HG03095 (cell line): ENCODE measurements around the gene MRGPRD.

Experiments used
- ATAC-seq: cut with Tn5 transposase; IDR thresholded peaks from one replicate; pipeline ENCODE4 v1.9.1; 2021; ENCODE audit warnings: moderate library complexity; ENCODE audit not compliant: unreplicated experiment

The MRGPRD gene, protein sequence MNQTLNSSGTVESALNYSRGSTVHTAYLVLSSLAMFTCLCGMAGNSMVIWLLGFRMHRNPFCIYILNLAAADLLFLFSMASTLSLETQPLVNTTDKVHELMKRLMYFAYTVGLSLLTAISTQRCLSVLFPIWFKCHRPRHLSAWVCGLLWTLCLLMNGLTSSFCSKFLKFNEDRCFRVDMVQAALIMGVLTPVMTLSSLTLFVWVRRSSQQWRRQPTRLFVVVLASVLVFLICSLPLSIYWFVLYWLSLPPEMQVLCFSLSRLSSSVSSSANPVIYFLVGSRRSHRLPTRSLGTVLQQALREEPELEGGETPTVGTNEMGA

DNA sequence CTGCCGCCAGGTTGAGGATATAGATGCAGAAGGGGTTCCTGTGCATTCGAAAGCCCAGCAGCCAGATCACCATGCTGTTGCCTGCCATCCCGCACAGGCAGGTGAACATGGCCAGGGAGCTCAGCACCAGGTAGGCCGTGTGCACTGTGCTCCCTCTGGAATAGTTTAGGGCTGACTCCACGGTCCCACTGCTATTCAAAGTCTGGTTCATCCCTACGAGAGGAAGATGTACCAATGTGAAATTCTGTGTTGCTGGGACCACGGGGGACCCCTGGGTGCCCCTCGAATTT, at the start of gene MRGPRD:
Gene MRGPRD (minus strand): TSS at position 211 of the 290 bp plus-strand sequence. CDS start 0 bp downstream, at position 211.
- ATAC-seq = no peak

DNA sequence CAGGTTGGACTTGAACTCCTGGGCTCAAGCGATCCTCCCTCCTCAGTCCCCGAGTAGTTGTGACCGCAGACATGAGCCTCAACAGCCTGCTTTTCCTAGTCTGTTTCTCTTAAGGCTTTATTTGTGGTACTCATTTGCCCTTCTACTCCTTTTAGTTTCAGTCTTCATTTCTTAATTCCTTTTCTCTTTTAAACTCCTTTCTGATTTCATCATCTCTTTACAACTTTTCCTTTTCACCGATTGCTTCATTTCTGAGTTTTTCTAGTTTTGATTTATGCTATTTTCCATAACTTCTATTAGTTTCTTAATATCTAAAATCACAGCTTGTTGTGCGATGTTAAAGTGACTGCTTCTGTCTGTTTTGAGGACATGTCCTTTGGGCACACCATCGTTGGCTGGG, 49.5 kb upstream of the MRGPRD start:
- ATAC-seq = no peak

DNA sequence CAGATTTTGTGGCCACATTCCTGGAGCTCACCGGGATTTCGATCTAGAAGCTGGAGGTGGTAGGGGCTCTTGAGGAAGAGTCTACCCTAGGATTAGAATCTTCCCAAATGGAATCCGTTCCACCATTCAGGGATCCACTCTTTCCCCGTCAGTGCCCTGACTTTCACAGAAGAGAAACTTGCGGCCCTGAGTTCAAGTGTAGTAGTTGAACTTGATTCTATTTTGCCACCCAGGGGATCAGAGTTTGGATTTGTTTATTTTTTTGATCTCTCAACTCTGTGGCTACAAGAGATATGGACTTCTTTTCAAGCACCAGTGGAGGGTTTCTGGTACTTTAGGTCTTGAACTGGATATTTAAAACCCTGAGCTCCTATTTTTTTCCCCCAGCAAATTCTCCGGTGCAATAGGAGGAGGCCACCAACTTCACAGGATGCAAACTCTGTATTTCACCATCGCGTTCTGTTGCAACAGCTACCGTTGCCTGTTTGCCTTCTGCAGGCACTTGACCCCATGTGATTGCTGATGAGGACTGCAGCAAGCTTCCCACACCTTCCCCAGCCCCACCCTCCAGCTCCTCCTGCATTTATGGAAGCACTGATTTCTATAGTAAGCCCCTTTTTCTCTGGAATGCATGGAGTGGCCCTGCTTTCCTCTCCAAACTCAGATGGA, 47.1 kb upstream of the MRGPRD start:
- ATAC-seq = no peak

DNA sequence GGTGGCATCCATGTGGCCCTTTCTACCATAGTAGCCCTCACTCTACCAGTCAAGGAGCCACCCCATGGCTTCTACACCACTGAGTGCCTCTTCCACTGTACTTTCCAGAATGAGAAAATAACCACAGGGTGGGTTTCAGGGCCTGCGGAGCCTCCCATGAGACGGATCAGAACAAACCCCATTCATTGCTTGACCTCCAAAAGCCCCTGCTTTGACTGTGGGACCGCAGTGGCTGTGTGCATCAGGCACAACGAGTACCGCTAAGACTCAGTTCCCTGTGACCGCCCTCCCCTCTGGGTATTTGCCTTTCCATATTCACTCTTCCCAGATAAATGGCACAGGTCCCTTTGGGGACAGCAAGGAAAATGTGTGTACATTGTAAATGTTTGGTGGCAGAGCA, 43.7 kb upstream of the MRGPRD start:
- ATAC-seq = no peak

DNA sequence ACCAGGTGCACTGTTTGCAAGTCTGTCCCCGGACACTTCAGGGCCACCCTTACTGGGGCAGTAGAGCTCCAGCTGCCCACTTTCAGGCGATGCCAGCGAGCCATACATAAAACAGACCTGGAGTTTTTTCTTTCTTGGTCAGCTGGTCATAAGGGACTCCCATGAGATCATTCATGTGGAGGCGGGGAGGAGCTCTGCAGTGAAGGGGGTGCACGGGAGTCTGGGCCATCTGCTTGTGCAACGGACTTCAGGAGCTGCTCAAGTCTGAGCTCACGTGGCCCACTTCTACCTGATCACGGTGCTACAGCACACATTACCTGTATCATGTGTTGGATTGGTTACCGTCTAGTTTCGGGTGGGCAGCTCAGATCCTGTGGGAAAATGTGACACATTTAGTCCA, 41.5 kb upstream of the MRGPRD start:
- no peak for ATAC-seq

DNA sequence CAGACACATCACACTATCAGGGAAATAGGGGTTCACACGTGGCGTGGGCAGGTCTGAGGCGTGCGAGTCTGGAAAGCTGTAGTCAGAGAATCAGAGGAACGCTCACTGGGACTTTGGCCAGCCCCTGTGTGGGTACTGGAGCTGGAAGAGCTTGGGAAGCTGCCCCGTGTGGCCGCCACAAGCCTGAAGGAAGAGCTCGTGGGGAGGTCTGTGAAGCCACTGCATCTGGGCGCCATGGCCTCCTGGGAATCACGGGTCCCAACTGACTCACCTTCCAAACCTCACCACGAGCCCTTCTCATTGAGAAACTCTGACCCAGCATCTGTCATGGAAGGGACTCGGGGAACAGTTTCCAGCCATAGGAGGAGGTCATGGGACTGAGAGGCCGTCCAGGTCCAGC, 38.1 kb upstream of the MRGPRD start:
- ATAC-seq = no peak

DNA sequence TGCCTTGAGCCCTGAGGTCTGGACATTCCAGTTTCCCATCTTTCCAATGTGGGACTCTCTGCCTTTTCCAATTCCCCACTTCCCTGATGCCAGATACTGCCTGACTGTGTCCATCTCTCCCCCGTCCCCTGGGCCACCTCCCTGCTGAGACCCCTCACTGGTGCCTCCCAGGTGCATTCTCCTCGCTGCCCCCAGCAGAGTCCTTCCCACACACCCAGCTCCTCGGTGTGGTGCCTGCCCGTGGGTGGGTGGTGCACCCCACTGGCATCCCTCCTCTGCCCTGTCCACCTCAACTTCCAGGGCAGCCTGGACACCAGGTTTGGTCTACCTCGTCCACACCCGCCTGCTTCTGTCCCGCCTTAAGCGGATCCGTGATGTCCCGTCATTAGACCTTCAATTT, 37.2 kb upstream of the MRGPRD start:
- ATAC-seq = no peak

DNA sequence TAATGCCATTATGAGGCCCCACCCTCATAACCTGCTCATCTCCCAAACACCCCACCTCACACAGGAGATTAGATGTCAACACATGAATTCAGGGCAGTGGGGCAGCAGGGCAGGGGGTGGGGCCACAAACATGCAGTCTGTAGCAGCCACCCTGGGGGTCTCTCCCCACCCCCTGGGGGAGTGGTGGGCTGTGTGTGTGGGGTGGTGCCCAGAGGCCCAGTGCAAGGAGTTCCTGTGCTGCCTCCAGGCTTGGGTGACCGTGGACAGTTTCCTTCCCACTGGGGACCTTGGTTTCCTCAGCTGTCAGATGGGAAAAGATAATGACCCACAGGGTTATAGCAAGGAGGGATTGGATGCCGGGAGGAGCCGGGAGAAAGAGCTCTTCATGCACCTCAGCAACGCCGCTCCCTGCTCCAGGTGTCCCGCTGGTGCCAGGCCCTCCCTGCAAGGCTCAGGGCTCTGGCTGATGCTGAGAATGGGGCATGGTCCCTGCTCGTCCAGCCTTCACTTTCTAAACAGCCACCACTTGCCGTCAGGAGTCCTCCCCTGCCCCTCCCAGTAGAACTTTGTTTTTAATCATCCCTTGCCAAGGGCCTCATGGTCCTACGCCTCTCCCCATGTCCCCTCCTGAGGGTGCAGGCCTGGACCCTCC, 34.2 kb upstream of the MRGPRD start:
- no peak for ATAC-seq

DNA sequence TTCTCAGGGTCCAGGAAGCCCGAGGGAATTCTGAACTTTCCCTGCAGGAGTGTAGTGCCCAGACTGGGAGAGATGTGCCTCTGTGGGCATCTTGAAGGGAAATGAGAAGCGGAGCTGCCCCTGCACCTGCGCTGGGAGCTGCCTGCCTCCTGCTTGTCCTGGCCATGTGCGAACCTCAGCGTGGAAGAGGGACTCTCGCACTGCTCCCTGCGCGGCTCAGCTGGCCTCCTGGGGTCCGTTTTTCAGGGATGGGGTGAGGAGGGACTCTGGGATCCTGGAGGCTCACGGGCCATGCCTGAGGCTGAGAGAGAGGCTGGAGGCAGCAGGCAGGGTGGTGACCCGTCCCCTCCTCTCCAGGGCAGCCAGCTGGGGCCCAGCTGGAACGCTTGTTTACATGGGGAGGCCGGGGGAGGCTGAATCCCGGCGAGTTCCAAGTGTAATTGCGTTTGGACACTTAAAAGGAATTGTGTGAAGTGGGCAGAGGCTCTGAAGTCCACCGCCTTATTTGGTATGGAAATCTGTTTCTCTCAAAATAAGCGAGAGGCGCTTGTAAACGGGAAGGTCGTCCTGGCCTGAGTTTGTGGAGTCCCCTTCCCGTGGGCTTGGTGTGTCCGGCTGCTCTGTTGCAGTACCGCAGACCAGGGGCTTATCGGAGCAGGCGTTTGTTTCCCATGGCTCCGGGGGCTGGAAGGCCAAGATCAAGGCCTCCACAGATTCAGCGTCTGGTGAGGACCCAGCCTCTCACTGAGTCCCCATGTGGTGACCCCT, 33.5 kb upstream of the MRGPRD start:
- ATAC-seq = no peak

DNA sequence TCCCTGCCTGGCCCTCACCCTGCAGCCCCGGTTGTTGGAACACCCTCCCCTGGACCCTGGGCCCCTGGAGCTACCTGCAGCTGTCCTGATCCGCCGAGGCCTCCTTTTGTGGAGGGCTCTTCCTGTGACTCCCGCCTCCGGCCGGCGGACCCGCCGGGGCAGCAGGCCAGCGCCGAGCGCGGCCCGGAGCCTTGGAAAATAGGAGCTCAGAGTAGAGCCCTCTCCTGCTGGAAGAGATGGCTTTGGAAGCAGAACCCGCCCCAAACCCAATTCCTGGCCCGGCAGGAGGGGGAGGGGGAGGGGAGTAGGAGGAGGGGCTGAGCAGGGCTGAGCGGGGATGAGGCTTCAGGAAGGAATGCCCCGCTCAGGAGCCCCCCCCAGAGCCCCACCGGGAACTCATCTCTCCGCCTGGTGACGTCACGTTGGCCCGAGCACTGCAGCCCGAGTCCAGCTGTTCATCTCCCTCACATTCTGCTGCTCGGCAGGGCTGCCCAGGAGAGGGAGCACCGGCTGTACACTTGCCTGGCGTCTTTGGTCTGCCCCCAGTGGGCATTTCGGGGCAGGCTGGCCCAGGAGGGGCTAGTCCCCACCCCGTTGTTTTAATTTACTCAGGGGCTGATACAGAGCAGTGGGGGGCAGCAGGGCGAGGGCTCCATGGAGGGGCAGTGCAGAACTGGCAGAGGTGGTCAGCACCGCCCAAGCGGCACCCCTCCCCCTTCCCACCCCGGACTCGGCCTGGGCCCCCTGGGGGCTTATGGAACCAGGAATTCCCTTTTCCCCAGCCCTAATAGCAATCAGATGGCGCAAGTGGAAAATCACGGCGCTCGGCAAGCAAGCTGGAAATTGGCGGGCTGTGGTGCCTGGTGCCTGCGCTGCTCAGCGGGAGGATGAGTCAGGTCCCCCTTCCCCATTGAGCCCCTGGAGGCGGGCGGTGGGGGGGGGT, 32.5 kb upstream of the MRGPRD start, which contains the start of gene MRGPRF:
Gene MRGPRF (minus strand): TSS at position 238 of the 943 bp plus-strand sequence. CDS start 3,345 bp downstream, outside the sequence.
- ATAC-seq = no peak

DNA sequence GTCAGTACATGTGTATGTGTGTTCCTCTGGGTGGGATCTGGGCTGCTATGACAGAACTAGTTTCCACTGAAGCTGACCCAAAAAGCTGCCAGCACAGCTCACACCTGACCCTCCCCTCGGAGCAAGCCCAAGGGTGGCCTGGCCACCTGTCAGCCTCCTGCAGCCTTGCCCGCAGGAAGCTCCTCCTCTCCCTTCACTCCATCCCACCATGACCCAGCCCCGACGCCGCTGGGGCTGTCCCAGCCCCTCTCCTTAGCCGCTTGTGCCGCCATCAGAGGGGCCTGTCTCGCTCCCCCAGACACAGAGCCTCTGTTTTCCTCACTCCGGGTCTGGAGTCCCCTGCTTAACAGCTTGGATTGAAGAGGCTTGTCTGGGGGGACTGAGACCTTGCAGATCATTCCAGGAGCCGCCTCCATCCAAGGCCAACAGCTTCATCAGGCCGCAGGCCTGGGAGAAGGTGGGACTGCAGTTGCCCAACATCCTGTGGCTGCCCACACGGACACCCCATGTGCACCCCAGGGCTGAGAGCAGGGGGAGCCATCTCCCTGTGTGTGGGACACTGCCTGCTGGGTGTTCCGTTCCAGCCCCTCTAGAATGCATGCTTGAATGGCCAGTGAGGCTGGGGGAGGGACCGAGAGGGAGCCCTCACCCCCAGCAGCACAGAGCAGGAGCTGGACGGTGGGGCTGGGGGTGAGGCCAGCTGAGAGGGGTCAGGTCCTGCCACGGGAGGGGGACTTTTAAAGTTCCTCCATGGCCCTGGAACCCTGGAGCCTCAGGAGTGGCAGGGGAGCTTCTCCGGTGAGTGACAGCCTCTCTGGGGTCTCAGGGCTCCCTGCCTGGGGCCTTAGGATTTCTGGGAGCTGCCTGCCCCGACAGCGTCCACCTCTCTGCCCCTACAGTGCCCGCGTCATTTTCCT, 31.6 kb upstream of the MRGPRD start:
- no peak for ATAC-seq

DNA sequence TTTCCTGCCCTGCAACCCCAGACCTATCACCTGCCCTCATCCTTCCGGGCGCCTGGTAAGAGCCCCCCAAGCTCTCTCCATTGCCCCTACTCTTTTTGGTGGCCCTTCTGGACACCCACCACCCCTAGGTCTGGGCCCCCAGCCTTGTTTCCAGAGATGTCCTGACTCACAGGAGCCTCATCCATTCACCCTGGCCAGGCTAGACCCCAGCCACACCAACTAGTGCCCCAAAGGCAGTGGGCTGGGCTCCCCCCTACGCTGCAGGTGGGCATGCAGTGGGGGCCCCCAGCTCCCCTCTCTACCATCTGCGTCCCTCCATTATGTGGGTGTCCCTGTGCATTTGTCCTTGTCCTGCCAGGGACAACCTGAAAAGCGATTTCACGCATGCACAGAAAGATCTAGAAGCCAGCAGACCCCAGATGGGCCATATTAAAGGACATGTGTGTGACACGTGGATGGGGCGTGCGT, 30.9 kb upstream of the MRGPRD start:
- no peak for ATAC-seq

DNA sequence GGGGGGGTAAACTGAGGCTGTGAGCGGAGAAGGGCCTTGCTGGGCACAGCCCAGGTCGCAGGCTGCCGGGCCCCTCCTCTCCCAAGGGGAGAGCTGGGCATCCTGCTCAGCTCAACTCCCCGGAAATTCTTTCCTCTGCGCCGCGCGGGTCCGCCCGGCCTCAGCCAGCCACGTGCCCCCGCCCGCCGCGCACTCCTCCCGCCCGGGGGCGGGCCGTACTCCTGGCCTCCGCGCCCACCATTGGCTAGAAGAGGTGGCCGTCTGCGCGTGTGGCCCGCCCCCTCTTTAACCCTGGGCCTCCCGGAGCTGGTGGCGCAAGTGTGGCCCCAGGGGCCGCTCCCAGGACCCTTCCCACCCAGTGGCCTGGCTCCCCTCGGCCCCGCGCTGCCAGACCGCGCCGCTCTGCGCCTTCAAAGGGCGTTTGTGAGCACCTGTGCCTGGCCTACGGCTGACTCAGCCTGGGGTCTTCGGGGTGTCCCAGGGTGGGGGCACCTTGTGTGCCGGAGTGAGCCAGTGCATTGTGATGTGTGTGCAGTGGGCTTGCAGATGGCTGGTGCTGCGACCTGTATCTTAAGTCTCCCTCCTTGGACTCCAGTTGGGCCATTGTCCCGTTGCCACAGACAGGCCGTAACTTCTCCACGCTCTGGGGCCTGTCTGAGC, 30.3 kb upstream of the MRGPRD start:
- no peak for ATAC-seq

DNA sequence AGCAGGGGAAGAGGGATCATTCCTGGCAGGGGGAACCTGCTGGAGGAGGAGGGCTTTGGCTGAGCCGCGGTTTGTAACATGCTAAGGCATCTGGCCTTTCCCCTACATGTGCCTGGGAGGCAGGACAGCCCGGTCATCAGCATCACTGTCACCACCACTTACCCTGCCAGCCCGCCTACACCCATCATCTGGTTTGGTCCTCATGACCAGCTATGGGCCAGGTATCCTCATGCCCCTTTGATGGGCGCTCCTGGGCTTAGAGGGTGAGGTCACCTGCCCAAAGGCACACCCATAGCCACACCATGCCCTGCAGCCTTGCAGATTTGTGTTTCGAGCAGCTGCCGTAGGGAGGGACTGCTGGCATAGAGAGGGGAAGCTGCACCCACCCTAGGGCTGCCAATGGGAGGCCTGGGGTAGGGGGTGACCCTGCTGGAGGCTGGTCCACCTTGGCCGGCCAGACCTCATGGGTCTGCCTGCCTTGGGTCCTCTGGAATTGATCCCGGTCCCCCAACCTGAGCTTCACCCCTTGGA, 29.6 kb upstream of the MRGPRD start:
- ATAC-seq = no peak

DNA sequence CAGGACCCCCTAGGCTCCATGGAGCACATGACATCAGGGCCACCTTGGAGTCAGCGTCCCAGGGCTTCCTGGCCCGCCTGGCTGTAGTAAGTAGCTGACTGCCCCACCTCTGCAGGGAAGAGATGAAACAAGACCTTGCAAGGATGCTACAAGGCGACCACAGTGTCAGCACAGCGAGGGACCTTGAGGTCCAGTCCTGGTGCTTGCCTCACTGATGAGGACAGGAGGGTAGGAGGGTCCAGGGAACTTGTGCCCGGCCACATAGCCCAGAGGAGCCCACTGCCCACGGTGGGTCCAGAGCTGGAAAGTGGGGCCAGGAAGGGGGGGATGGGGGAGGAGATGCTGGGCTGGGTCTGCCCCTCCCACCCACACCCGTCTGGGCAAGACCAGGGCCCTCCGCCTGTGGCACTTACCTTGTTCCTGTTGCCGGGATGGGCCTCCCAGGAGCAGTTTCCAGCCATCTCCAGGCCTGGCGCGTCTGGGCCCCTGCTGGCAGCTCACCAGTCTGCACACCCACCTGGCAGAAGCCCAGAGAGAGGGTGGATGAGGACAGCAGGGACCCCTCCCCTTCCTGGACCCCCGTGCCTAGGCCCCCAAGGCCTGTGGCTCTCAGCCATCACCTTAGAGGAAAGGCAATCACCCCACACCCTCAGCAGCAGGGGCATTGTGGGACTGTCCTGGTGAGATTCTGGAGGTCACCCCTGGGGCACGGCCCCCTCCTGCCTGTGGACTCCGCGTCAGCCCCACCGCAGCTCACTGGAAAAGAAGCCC, 28.8 kb upstream of the MRGPRD start:
- ATAC-seq = no peak

DNA sequence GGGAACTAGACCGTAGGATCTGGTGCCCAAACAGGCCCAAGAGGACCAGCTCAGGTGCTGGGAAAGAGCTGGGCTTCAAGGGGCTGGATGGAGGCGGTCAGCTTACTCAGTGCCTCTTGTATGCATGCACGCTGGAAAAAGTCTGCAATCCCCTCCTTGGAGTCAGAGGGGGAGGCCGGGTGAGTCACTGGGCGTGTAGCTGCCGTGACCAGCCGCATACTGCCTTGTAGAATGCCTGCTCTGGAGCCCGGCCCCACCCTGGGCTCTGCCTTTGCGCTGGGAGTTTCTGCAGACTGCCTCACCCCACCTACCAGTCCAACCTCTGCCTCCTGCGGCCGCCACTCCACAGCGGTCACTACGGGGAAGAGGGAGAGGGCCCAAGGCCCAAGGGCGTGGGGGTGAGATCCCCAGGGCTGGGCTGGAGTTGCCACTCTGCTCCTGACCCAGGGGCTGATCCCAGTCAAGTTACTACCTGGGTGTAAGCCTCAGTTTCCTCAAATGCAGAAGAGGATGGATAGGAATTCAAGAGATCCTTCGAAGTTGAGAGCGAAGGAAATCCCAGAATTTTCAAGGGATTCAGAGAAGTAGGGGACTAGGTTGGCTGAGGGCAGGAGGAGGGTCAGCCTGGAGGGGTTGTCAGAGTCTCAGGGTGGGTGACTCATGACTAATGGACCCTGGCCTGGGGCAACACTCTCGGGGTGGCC, 28.1 kb upstream of the MRGPRD start:
- no peak for ATAC-seq

DNA sequence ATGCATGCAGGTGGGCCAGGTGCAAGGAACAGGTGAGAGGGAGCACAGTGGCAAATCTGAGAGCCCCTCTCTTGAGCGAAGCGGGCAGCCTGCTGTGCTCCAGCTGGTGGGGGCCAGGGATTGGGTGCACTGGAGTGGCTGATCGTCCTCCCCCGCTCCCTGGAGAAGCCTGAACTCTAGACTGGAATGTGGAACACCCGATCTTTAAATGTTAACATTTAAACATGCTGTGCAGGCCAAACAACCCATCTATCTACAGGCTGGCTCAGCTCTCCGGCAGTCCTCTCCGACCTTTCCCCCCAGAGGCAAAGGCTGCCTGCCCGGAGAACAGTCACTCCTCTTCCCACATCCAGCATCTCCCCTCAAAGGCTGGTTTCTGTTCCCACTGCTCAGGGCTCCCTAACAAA, 27.2 kb upstream of the MRGPRD start:
- no peak for ATAC-seq
